ENCODE data around the gene HSFX1. TPM values are rescaled to one million over a fixed set of nuclear protein-coding genes. Genes with fewer than 3 reads are reported as not detected.
"Not testable (repeated sequence)": the region's sequence is repeated elsewhere in the genome, so short reads cannot be mapped to it uniquely, and the experiment has no call there.

Gene HSFX1
- total RNA-seq, 1 experiment from 2014 or later: 1.0 TPM

DNA sequence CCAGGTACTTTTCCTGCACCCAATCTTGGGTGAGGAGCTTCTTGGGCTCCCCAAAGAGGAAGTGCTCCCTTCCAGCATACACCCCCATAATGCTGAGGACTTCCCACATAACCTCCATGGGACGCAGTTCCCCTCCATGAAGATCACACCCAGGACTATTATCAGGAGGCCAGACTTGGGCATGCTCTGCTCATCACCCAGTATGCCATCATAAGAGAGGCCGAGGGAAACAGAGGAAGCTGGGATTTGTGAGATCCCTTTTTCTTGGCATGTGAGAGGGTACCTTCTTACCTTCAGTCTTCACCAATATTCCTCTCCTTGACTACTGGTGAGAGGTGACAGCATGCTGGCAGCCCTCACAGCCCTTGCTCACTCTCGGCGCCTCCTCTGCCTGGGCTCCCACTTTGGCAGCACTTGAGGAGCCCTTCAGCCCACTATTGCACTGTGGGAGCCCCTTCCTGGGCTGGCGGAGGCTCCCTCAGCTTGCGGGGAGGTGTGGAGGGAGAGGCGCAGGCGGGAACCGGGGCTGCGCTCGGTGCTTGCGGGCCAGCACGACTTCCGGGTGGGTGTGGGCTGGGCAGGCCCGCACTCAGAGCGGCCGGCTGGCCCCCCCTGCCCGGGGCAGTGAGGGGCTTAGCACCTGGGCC lies 15.7 kb upstream of the HSFX1 start:
- Histone ChIP-seq H3K9me3 (ENCODE audit: control insufficient read depth, insufficient read depth, low read depth, low read length) (no peaks in the 10 kb centered on the region), H3K4me3 (ENCODE audit: low read depth in 2 of 2, low read length in 2 of 2) (no peak overlapping the region), H3K27me3 (ENCODE audit: control insufficient read depth, insufficient read depth, low read length) (no peaks in the 10 kb centered on the region; the same call in 1 of the 2 replicates), H3K4me1 (ENCODE audit: control insufficient read depth, insufficient read depth, low read length) (no peaks in the 10 kb centered on the region), H3K27ac (ENCODE audit: low read length) (no peak overlapping the region), H3K36me3 (ENCODE audit: control insufficient read depth, insufficient read depth, low read length) (no peaks in the 10 kb centered on the region)
- no peak for DNase-seq (ENCODE audit: low read depth, low spot score)
- TF ChIP-seq, protein P1, sequence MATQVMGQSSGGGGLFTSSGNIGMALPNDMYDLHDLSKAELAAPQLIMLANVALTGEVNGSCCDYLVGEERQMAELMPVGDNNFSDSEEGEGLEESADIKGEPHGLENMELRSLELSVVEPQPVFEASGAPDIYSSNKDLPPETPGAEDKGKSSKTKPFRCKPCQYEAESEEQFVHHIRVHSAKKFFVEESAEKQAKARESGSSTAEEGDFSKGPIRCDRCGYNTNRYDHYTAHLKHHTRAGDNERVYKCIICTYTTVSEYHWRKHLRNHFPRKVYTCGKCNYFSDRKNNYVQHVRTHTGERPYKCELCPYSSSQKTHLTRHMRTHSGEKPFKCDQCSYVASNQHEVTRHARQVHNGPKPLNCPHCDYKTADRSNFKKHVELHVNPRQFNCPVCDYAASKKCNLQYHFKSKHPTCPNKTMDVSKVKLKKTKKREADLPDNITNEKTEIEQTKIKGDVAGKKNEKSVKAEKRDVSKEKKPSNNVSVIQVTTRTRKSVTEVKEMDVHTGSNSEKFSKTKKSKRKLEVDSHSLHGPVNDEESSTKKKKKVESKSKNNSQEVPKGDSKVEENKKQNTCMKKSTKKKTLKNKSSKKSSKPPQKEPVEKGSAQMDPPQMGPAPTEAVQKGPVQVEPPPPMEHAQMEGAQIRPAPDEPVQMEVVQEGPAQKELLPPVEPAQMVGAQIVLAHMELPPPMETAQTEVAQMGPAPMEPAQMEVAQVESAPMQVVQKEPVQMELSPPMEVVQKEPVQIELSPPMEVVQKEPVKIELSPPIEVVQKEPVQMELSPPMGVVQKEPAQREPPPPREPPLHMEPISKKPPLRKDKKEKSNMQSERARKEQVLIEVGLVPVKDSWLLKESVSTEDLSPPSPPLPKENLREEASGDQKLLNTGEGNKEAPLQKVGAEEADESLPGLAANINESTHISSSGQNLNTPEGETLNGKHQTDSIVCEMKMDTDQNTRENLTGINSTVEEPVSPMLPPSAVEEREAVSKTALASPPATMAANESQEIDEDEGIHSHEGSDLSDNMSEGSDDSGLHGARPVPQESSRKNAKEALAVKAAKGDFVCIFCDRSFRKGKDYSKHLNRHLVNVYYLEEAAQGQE (IDR thresholded peaks at IDR 0.05; ENCODE audit: insufficient read depth in 1 of 2, low read depth in 2 of 2, low read length in 1 of 2): no peak
- no peak for TF ChIP-seq SIN3A (IDR thresholded peaks at IDR 0.05; ENCODE audit: borderline replicate concordance, insufficient read depth, low read depth, low read length)
- no peak for TF ChIP-seq TCF7L2 (IDR thresholded peaks at IDR 0.05; ENCODE audit: low read depth, low read length)
- TF ChIP-seq, protein P2, sequence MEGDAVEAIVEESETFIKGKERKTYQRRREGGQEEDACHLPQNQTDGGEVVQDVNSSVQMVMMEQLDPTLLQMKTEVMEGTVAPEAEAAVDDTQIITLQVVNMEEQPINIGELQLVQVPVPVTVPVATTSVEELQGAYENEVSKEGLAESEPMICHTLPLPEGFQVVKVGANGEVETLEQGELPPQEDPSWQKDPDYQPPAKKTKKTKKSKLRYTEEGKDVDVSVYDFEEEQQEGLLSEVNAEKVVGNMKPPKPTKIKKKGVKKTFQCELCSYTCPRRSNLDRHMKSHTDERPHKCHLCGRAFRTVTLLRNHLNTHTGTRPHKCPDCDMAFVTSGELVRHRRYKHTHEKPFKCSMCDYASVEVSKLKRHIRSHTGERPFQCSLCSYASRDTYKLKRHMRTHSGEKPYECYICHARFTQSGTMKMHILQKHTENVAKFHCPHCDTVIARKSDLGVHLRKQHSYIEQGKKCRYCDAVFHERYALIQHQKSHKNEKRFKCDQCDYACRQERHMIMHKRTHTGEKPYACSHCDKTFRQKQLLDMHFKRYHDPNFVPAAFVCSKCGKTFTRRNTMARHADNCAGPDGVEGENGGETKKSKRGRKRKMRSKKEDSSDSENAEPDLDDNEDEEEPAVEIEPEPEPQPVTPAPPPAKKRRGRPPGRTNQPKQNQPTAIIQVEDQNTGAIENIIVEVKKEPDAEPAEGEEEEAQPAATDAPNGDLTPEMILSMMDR (IDR thresholded peaks at IDR 0.05): no peak
- TF ChIP-seq POLR2AphosphoS5 (IDR thresholded peaks at IDR 0.05; ENCODE audit: low read depth, low read length): no peak
- intact Hi-C loops (cut with micrococcal nuclease; ENCODE audit: unreplicated experiment): no loop called here
- in situ Hi-C loops (cut with HindIII; ENCODE audit: low pct_unique_long_range_greater_than_20kb, low sequenced_read_pairs): no loop called here
- CTCF ChIA-PET: no interaction called here
- POLR2A ChIA-PET: no interaction called here
- no TSS peak for BruUV-seq (replicated peaks)
- ATAC-seq: no peak

DNA sequence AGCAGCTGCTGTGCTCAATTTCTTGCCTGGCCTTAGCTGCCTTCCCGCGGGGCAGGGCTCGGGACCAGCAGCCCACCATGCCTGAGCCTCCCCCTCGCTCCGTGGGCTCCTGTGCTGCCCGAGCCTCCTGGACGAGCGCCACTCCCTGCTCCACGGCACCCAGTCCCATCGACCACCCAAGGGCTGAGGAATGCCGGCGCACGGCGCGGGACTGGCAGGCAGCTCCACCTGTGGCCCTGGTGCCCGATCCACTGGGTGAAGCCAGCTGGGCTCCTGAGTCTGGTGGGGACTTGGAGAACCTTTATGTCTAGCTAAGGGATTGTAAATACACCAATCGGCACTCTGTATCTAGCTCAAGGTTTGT lies 15.2 kb upstream of the HSFX1 start:
- DNase-seq (ENCODE audit: low read depth, low spot score); POLR2A ChIA-PET; H3K36me3 ChIP-seq (ENCODE audit: control insufficient read depth, insufficient read depth, low read length); H3K9me3 ChIP-seq (ENCODE audit: control insufficient read depth, insufficient read depth, low read depth, low read length); in situ Hi-C loops (cut with HindIII; ENCODE audit: low pct_unique_long_range_greater_than_20kb, low sequenced_read_pairs); ATAC-seq; intact Hi-C loops (cut with micrococcal nuclease; ENCODE audit: unreplicated experiment); H3K4me3 ChIP-seq (ENCODE audit: low read depth in 2 of 2, low read length in 2 of 2); BruUV-seq (replicated peaks); H3K27ac ChIP-seq (ENCODE audit: low read length); CTCF ChIA-PET; H3K27me3 ChIP-seq (ENCODE audit: control insufficient read depth, insufficient read depth, low read length); H3K4me1 ChIP-seq (ENCODE audit: control insufficient read depth, insufficient read depth, low read length): not testable (repeated sequence)

DNA sequence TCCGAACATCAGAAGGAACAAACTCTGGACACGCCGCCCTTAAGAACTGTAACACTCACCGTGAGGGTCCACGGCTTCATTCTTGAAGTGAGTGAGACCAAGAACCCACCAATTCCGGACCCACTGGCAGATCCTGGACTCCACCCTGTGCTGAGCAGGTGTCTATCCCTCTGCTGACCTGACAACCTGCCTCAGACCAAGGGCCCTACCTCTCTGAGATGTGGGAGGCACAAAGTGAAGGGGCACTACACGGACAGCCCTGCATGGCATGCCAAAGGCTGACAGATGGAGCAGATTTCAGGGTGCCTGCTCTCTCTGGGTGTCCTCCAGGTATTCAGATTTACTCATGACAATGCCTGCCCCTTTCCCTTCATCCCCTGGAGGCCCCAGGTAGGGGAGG lies 14.0 kb upstream of the HSFX1 start:
- in situ Hi-C loops (cut with HindIII; ENCODE audit: low pct_unique_long_range_greater_than_20kb, low sequenced_read_pairs) (no loop called here), intact Hi-C loops (cut with micrococcal nuclease; ENCODE audit: unreplicated experiment) (no loop called here)
- no peak overlapping the region for H3K4me3 ChIP-seq (ENCODE audit: low read depth in 2 of 2, low read length in 2 of 2)
- H3K9me3 ChIP-seq (ENCODE audit: control insufficient read depth, insufficient read depth, low read depth, low read length): no peaks in the 10 kb centered on the region
- H3K36me3 ChIP-seq (ENCODE audit: control insufficient read depth, insufficient read depth, low read length): no peaks in the 10 kb centered on the region
- no peak for DNase-seq (ENCODE audit: low read depth, low spot score)
- no peaks in the 10 kb centered on the region for H3K4me1 ChIP-seq (ENCODE audit: control insufficient read depth, insufficient read depth, low read length)
- no peak for ATAC-seq
- BruUV-seq (replicated peaks): no TSS peak
- H3K27ac ChIP-seq (ENCODE audit: low read length): no peak overlapping the region
- ChIA-PET CTCF (no interaction called here), POLR2A (no interaction called here)
- TF ChIP-seq POLR2AphosphoS5 (IDR thresholded peaks at IDR 0.05; ENCODE audit: low read depth, low read length) (no peak), TCF7L2 (IDR thresholded peaks at IDR 0.05; ENCODE audit: low read depth, low read length) (no peak), SIN3A (IDR thresholded peaks at IDR 0.05; ENCODE audit: borderline replicate concordance, insufficient read depth, low read depth, low read length) (no peak)
- TF ChIP-seq, protein P2 (IDR thresholded peaks at IDR 0.05): no peak
- TF ChIP-seq, protein P1 (IDR thresholded peaks at IDR 0.05; ENCODE audit: insufficient read depth in 1 of 2, low read depth in 2 of 2, low read length in 1 of 2): no peak
- H3K27me3 ChIP-seq (ENCODE audit: control insufficient read depth, insufficient read depth, low read length): no peaks in the 10 kb centered on the region; the same call in 1 of the 2 replicates
